Karpas-422 (cell line): ENCODE data around the gene TOP2B. TPM values are rescaled to one million over a fixed set of nuclear protein-coding genes. Genes with fewer than 3 reads are reported as not detected.

ENCODE experiments used
- DNase-seq: peaks from one replicate; pipeline ENCODE4 v3.0.0-alpha.2; 2015
- H2AFZ ChIP-seq: fragments of 200-600 bp; sonication (generic); 2 replicates; pipeline ENCODE4 v1.6.1; 2014; ENCODE audit warnings: antibody characterized with exemption, low read length, mixed read lengths
- H3K27ac ChIP-seq: fragments of 200-600 bp; sonication (generic); 2 replicates; pipeline ENCODE4 v1.5.1; 2014; ENCODE audit warnings: mild to moderate bottlenecking, low read length, moderate library complexity
- H3K27me3 ChIP-seq: fragments of 200-600 bp; sonication (generic); 2 replicates; pipeline ENCODE4 v1.6.1; 2014; ENCODE audit warnings: low read length, mixed read lengths
- H3K36me3 ChIP-seq: fragments of 200-600 bp; sonication (generic); 2 replicates; pipeline ENCODE4 v1.6.1; 2014; ENCODE audit warnings: low read length, mixed read lengths; ENCODE audit not compliant: insufficient read depth
- H3K4me1 ChIP-seq: fragments of 200-600 bp; sonication (generic); 2 replicates; pipeline ENCODE4 v1.6.1; 2014; ENCODE audit warnings: mild to moderate bottlenecking, low read length, mixed read lengths
- H3K4me2 ChIP-seq: fragments of 200-600 bp; sonication (generic); 2 replicates; pipeline ENCODE4 v1.6.1; 2014; ENCODE audit warnings: low read length, low read depth, mild to moderate bottlenecking; ENCODE audit not compliant: poor library complexity, severe bottlenecking
- H3K4me3 ChIP-seq: fragments of 200-600 bp; sonication (generic); 2 replicates; pipeline ENCODE4 v1.5.1; 2014; ENCODE audit warnings: mild to moderate bottlenecking, antibody characterized with exemption, low read length, mixed read lengths
- H3K79me2 ChIP-seq: fragments of 200-600 bp; sonication (generic); 2 replicates; pipeline ENCODE4 v1.6.1; 2014; ENCODE audit warnings: mild to moderate bottlenecking, low read length, mixed read lengths
- H3K9ac ChIP-seq: fragments of 200-600 bp; sonication (generic); 2 replicates; pipeline ENCODE4 v1.6.0; 2014; ENCODE audit warnings: low read length
- H3K9me2 ChIP-seq: fragments of 200-600 bp; sonication (generic), shearing (Covaris generic); replicated peaks from 2 replicates; pipeline ENCODE4 v1.6.0; 2014; ENCODE audit warnings: mild to moderate bottlenecking, low read length, moderate library complexity; ENCODE audit not compliant: insufficient read depth
- H3K9me3 ChIP-seq: fragments of 300-700, 200-600 bp; sonication (generic); 2 replicates; pipeline ENCODE4 v1.6.1; 2014; ENCODE audit warnings: low read length, mixed read lengths
- H4K20me1 ChIP-seq: fragments of 200-600 bp; sonication (generic); 2 replicates; pipeline ENCODE4 v1.6.1; 2014; ENCODE audit warnings: mild to moderate bottlenecking, antibody characterized with exemption, low read length, low read depth; ENCODE audit not compliant: insufficient read depth
- total RNA-seq: library from RNA; depleted of rRNA; stranded (reverse); fragments of >200 nt; shearing (Covaris generic); gene quantifications from 2 replicates; pipeline ENCODE4 v1.2.3, GENCODE V29; 2014; ENCODE audit warnings: low replicate concordance

Gene TOP2B
- total RNA-seq, 1 experiment from 2014 or later, result 155 TPM

DNA sequence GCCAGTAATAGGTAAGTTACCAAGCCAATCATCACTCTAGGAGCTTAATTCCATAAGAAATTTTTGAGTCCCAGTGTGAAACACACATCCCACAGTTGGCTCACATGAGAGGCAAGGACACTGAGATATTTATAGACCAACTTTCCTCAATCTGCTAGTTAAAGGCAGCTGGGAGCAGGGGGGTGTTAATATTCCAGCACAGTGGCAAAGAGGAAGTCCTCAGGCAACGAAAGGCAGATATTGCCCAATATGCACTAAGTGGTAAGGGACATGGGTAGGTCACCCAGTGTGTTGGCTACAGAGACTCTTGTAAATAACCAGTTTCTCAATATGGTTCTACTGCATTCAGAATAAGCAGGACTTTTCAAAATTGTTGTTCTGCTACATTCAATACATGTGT lies 61.0 kb downstream of the TOP2B start:
- H3K79me2 ChIP-seq, result peaks cover 16% of the 10 kb centered on the region
- DNase-seq, result no peak
- no peaks in the 10 kb centered on the region for H3K4me1 ChIP-seq
- H2AFZ ChIP-seq, result no peak overlapping the region
- no peaks in the 10 kb centered on the region for H3K27me3 ChIP-seq
- H3K27ac ChIP-seq, result no peak overlapping the region
- no peak overlapping the region for H3K9ac ChIP-seq
- H3K4me2 ChIP-seq, result no peak overlapping the region
- peaks cover 76% of the 10 kb centered on the region for H3K36me3 ChIP-seq
- H4K20me1 ChIP-seq, result no peaks in the 10 kb centered on the region
- H3K9me2 ChIP-seq, result no peaks in the 10 kb centered on the region
- no peaks in the 10 kb centered on the region for H3K9me3 ChIP-seq
- no peak overlapping the region for H3K4me3 ChIP-seq

DNA sequence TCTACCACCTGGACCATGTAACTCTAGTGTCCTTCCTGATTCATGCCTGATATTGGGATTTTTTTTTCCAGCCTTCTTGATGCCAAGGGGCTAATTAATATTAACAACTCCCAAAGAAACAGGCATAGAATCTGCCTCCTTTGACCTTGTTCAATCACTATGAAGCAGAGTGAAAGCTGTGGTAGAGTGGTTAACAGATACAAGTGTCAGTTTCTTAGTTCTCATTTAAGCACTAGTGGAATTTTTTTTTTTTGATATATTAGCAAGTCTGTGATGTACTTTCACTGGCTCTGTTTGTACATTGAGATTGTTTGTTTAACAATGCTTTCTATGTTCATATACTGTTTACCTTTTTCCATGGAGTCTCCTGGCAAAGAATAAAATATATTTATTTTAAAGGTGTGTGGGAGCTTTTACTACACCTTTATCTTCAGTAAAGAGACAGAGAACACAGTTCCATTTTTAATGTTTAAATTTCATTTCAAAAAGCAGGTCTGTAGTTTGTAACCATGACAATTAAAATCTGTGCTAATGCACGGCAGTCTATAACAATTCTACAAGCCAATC lies 67.1 kb downstream of the TOP2B start:
- Histone ChIP-seq H3K9me3 (no peaks in the 10 kb centered on the region), H3K4me2 (no peak overlapping the region), H3K27me3 (no peaks in the 10 kb centered on the region), H3K27ac (no peak overlapping the region), H3K4me1 (no peaks in the 10 kb centered on the region), H3K79me2 (no peaks in the 10 kb centered on the region), H3K9ac (no peak overlapping the region), H4K20me1 (0 out of 2 replicates have a peak, but pooled peaks cover 3% of the 10 kb centered on the region), H2AFZ (no peak overlapping the region), H3K36me3 (peaks cover 38% of the 10 kb centered on the region), H3K9me2 (no peaks in the 10 kb centered on the region), H3K4me3 (no peak overlapping the region)
- no peak for DNase-seq

DNA sequence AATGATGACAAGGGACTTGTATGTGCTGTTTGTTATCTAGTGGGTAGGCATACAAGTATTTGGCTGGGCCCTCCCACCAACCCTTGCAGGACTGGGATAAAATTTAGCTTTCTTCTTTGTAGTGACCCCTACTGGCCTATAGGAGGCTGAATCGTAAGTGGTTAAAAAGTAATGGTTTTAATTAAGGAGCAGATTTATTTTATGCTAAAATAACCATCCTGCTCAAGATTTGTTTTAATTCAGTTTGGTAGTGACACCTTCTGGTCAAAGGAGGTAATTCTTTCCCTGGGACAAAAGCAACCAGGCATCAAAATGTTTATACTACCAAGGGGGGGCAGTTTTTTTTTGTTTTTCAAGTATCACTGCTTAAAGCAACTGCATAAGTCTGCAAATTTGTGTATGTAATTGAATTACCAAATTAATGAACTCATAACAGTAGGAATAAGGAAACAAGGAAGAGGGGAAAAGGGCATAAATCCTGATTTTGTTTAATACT lies 70.7 kb downstream of the TOP2B start:
- Histone ChIP-seq H3K4me3 (no peak overlapping the region), H3K9ac (no peak overlapping the region), H3K27ac (no peak overlapping the region), H2AFZ (no peak overlapping the region), H4K20me1 (0 out of 2 replicates have a peak, but pooled peaks cover 3% of the 10 kb centered on the region), H3K79me2 (no peaks in the 10 kb centered on the region), H3K4me2 (no peak overlapping the region), H3K36me3 (peaks cover 15% of the 10 kb centered on the region), H3K9me3 (no peaks in the 10 kb centered on the region), H3K27me3 (no peaks in the 10 kb centered on the region), H3K9me2 (no peaks in the 10 kb centered on the region), H3K4me1 (no peaks in the 10 kb centered on the region)
- peak; percentile 83 for DNase-seq

DNA sequence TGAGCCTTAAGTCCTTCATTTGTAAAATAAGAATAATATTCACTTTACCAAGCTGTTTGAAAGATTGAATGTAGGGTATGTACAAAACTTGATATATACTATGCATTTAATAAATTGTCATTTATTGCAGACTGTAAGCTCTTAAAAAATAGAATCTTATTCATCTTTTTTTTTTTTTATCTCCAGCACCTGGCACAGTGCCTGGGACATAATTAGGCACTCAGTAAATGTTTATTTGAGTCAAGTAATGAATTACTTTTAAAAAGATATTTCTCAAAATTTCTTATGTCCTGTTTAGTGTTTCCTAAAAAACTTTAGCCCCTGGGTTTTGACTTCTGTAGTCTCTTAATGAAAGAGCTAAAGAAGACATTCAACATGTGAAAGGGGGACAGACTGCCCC lies 71.7 kb downstream of the TOP2B start:
- Histone ChIP-seq H3K36me3 (peaks cover 5% of the 10 kb centered on the region; the same call in 1 of the 2 replicates), H3K27me3 (no peaks in the 10 kb centered on the region), H3K4me2 (no peak overlapping the region), H3K9ac (no peak overlapping the region), H4K20me1 (0 out of 2 replicates have a peak, but pooled peaks cover 3% of the 10 kb centered on the region), H3K4me3 (no peak overlapping the region), H3K79me2 (no peaks in the 10 kb centered on the region), H2AFZ (no peak overlapping the region), H3K9me2 (no peaks in the 10 kb centered on the region), H3K9me3 (no peaks in the 10 kb centered on the region), H3K27ac (no peak overlapping the region), H3K4me1 (no peaks in the 10 kb centered on the region)
- no peak for DNase-seq

DNA sequence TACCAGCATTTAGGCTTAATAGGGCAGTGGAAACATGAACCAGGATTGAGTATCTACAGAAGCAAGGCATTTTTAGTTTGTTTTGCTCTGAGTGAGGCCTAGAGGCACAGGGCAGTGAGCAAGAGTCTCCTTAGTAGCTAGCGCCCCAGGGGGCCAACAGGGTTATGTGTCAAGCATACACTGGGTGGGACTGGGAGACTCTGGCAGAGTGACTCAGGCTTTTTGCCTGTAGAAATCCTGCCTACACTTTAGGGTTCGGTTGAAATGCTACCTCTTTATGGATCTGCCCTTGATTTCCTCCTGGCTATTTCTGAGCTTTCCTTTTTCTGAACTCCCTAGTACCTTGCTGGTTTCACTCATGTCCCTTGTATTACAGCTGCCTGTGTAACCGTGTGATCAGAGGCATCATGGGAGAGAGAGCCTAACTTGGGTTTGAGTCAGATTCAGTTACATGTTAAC lies 72.2 kb downstream of the TOP2B start:
- Histone ChIP-seq H3K36me3 (peaks cover 3% of the 10 kb centered on the region; the same call in 1 of the 2 replicates), H3K4me1 (no peaks in the 10 kb centered on the region), H3K9ac (no peak overlapping the region), H3K9me2 (no peaks in the 10 kb centered on the region), H3K4me2 (no peak overlapping the region), H3K9me3 (no peaks in the 10 kb centered on the region), H3K79me2 (no peaks in the 10 kb centered on the region), H3K4me3 (no peak overlapping the region), H4K20me1 (0 out of 2 replicates have a peak, but pooled peaks cover 3% of the 10 kb centered on the region), H3K27me3 (no peaks in the 10 kb centered on the region), H3K27ac (no peak overlapping the region), H2AFZ (no peak overlapping the region)
- DNase-seq, result no peak

DNA sequence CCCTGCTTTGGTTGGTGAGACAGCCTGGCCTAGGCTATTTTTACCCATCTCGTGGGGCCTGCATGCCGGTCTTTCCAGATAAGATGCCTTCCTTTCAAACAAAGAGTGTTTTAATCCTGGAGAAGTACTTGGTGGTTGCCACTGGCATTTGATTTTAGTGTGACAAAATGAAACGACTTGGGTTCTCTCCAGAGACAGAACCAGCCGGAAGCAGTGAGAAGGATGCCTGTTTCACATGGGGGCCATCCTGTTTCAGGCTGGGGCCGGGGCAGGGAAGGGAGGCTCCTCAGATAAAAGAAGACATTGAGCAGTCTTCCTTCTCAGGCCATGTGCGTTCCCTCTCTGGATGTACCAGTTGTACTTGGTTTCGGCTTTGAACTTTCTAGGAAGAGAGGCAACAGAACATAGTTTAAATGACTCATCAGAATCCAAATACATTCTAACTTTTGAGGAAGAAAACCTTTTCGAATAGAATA lies 74.9 kb downstream of the TOP2B start:
- H3K27ac ChIP-seq, result no peak overlapping the region
- no peak overlapping the region for H3K4me2 ChIP-seq
- H3K79me2 ChIP-seq, result no peaks in the 10 kb centered on the region
- no peaks in the 10 kb centered on the region for H4K20me1 ChIP-seq
- H3K9ac ChIP-seq, result no peak overlapping the region
- DNase-seq, result no peak
- H3K36me3 ChIP-seq, result no peaks in the 10 kb centered on the region
- H3K4me3 ChIP-seq, result no peak overlapping the region
- H2AFZ ChIP-seq, result no peak overlapping the region
- no peaks in the 10 kb centered on the region for H3K4me1 ChIP-seq
- no peaks in the 10 kb centered on the region for H3K9me3 ChIP-seq
- H3K27me3 ChIP-seq, result no peaks in the 10 kb centered on the region
- no peaks in the 10 kb centered on the region for H3K9me2 ChIP-seq

DNA sequence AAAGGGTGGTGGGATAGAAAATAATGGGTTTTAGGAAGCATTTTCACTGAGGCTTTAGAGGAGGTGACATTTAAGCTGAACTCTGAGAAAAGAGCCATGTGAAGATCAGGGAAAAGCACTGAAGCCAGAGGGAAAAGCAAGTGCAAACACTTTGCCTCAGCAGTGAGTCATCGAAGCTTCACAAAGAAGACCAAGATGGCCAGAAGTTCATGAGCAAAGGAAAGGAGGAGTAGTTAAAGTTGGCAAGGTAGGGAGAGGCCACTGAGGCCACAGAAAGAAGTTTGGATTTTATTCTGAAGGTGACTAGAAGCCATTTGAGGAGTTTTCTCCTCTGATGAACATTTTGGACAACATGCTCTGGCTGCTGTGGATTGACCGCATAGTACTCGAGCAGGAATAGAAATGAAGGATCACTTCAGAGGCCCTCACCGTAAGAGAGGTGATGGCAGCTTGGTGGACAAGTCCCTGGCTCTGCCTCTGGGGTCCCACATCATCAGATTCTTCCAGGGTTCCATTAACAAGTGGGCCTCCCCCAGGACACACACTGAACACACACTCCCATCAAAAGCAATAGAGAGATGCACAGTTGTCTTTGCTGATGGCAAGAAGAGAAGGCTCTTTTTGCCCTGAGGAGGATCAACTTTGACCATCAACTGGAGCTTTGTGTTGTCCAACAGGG lies 75.5 kb downstream of the TOP2B start:
- no peak for DNase-seq
- no peaks in the 10 kb centered on the region for H3K79me2 ChIP-seq
- H3K9me3 ChIP-seq, result no peaks in the 10 kb centered on the region
- no peaks in the 10 kb centered on the region for H3K36me3 ChIP-seq
- no peaks in the 10 kb centered on the region for H3K27me3 ChIP-seq
- H4K20me1 ChIP-seq, result no peaks in the 10 kb centered on the region
- H2AFZ ChIP-seq, result no peak overlapping the region
- H3K27ac ChIP-seq, result no peak overlapping the region
- no peak overlapping the region for H3K9ac ChIP-seq
- no peak overlapping the region for H3K4me3 ChIP-seq
- no peak overlapping the region for H3K4me2 ChIP-seq
- no peaks in the 10 kb centered on the region for H3K4me1 ChIP-seq
- no peaks in the 10 kb centered on the region for H3K9me2 ChIP-seq

DNA sequence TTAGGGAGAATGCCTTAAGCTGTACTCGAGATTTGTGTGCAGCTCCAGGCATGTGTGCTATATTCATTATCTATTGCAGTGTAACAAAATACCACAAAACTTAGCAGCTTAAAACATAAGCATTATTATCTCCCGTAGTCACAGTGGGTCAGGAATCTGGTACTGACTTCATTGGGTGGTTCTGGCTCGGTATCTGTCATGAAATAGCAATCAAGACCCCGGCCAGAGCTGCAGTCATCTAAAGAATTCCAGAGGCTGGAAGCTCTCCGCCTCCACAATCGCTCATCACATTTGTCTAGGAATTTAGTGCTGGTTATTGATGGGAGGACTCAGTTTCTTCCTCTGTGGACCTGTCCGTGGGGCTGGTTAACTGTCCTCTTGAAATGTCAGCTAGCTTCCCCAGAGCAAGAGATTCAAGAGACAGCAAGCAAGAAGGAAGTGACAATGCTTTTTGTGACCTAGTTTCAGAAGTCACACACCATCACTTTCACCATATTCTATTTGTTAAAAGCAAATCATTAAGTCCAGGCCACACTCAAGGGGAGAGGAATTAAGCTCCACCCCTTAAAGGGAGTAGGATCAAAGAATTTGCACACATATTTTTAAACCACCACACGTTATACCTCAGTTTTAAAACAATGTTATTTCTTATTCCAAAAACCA lies 76.1 kb downstream of the TOP2B start:
- H2AFZ ChIP-seq, result no peak overlapping the region
- no peaks in the 10 kb centered on the region for H3K79me2 ChIP-seq
- H3K27ac ChIP-seq, result no peak overlapping the region
- H3K9me3 ChIP-seq, result no peaks in the 10 kb centered on the region
- H3K4me3 ChIP-seq, result no peak overlapping the region
- no peak overlapping the region for H3K4me2 ChIP-seq
- H4K20me1 ChIP-seq, result no peaks in the 10 kb centered on the region
- H3K9ac ChIP-seq, result no peak overlapping the region
- no peaks in the 10 kb centered on the region for H3K36me3 ChIP-seq
- H3K27me3 ChIP-seq, result no peaks in the 10 kb centered on the region
- H3K9me2 ChIP-seq, result no peaks in the 10 kb centered on the region
- H3K4me1 ChIP-seq, result no peaks in the 10 kb centered on the region
- no peak for DNase-seq
